C4-2B (cell line): ENCODE measurements around the gene SLC37A4.

Experiments used
- CTCF ChIP-seq: fragments of 450-650 bp; conservative IDR thresholded peaks from 2 replicates; pipeline ENCODE4 v1.5.1; 2017; ENCODE audit warnings: mild to moderate bottlenecking
- ZFX ChIP-seq: fragments of 450-650 bp; IDR thresholded peaks from 2 replicates; pipeline ENCODE4 v1.6.1; 2017

- TF ChIP-seq CTCF (no peak), ZFX (no peak)
Measured at GRCh38 chr11:118975771-118976709, 54.6 kb downstream of the SLC37A4 start.
